Measurements from ENCODE around the gene BAZ2B.
"Not testable (repeated sequence)": the region's sequence is repeated elsewhere in the genome, so short reads cannot be mapped to it uniquely, and the experiment has no call there.

Gene BAZ2B

GRCh38 chr2:159439421-159439820 lies 176.9 kb downstream of the BAZ2B start:
- no peak for DNase-seq (ENCODE audit: low spot score in 2 of 2)
- ATAC-seq (replicated peaks; ENCODE audit: extremely low read depth, poor library complexity, severe bottlenecking): no peak
- Mint-ChIP-seq H3K9me3 (no peaks in the 10 kb centered on the region), H3K27ac (ENCODE audit: low read depth) (no peak overlapping the region), H3K36me3 (ENCODE audit: insufficient read depth) (peaks cover 34% of the 10 kb centered on the region), H3K27me3 (no peaks in the 10 kb centered on the region), H3K4me3 (no peak overlapping the region), H3K4me1 (no peaks in the 10 kb centered on the region)

GRCh38 chr2:159438720-159439353 lies 177.5 kb downstream of the BAZ2B start:
- no peak for ATAC-seq (replicated peaks; ENCODE audit: extremely low read depth, poor library complexity, severe bottlenecking)
- Mint-ChIP-seq H3K27ac (ENCODE audit: low read depth) (no peak overlapping the region), H3K4me1 (no peaks in the 10 kb centered on the region), H3K4me3 (no peak overlapping the region), H3K9me3 (no peaks in the 10 kb centered on the region), H3K36me3 (ENCODE audit: insufficient read depth) (peaks cover 29% of the 10 kb centered on the region), H3K27me3 (no peaks in the 10 kb centered on the region)
- no peak for DNase-seq (ENCODE audit: low spot score in 2 of 2)

DNA sequence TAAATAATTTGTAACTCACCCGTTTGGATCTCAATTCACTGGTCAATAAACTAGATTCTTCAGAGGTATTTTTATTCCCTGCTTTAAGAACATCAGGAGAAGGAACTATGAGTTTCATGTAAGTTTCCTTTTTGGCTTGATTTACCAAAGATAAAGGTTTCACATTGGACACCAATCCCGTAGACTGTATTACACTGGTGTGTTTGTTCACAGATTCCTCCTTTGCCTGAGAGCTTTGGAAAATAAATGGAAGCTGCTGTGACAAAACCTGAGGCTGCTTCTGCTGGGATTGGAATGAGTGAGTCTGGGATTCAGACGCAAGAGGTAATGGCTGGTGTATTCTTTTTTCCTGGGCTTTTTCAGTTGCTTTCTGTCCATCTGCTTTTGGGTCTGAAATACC lies 178.1 kb downstream of the BAZ2B start:
- Mint-ChIP-seq H3K4me1 (no peaks in the 10 kb centered on the region), H3K27me3 (no peaks in the 10 kb centered on the region), H3K9me3 (no peaks in the 10 kb centered on the region), H3K36me3 (ENCODE audit: insufficient read depth) (peaks cover 30% of the 10 kb centered on the region), H3K27ac (ENCODE audit: low read depth) (no peak overlapping the region), H3K4me3 (no peak overlapping the region)
- no peak for DNase-seq (ENCODE audit: low spot score in 2 of 2)
- no peak for ATAC-seq (replicated peaks; ENCODE audit: extremely low read depth, poor library complexity, severe bottlenecking)

DNA sequence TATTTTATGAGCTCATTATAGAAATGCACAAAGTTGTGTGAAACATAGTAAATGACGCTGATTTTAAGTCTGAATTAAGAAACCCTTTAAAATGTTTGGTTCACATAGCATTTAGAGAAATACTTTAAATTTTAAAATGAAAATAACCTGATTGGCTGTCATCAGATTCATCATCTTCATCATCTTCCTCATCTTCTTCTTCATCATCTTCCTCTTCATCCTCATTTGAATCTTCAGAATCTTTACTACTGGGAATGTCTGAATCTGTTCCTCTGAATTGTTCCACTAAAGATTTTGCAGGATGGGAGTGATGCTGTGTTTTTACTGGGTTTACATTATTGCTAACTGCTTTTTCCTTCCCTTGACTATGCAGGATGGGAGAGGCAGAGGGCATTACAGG lies 183.7 kb downstream of the BAZ2B start:
- Mint-ChIP-seq H3K27ac (ENCODE audit: low read depth) (no peak overlapping the region), H3K36me3 (ENCODE audit: insufficient read depth) (peaks cover 26% of the 10 kb centered on the region)
- no peak for ATAC-seq (replicated peaks; ENCODE audit: extremely low read depth, poor library complexity, severe bottlenecking)

DNA sequence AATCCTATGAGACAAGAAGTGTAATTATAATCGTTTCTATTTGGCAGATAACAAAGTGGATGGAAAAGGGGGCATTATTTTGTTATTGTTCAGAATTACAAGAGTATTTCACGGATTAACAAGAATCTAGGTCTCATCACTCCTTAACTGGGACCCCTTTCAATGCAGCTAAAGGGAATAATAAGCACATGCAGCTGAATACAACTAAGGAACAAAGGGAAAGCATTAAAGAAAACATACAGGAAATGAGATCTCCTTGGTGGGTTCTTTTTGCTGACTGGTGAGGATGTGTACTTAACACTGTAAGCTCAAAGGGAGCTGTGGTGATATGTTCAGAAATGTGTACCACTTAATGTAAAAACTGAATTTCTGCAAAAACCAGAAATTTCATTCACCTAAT lies 189.3 kb downstream of the BAZ2B start:
- Mint-ChIP-seq H3K9me3 (no peaks in the 10 kb centered on the region), H3K4me3 (no peak overlapping the region), H3K36me3 (ENCODE audit: insufficient read depth) (peaks cover 14% of the 10 kb centered on the region), H3K4me1 (peaks cover 6% of the 10 kb centered on the region), H3K27ac (ENCODE audit: low read depth) (no peak overlapping the region), H3K27me3 (no peaks in the 10 kb centered on the region)
- DNase-seq (ENCODE audit: low spot score in 2 of 2) (no peak), ATAC-seq (replicated peaks; ENCODE audit: extremely low read depth, poor library complexity, severe bottlenecking) (no peak)

More for the DNA sequence above, 183.7 kb downstream of the BAZ2B start:
- Mint-ChIP-seq H3K9me3 (no peaks in the 10 kb centered on the region), H3K4me3 (no peak overlapping the region), H3K4me1 (no peaks in the 10 kb centered on the region), H3K27me3 (no peaks in the 10 kb centered on the region)
- no peak for DNase-seq (ENCODE audit: low spot score in 2 of 2)

DNA sequence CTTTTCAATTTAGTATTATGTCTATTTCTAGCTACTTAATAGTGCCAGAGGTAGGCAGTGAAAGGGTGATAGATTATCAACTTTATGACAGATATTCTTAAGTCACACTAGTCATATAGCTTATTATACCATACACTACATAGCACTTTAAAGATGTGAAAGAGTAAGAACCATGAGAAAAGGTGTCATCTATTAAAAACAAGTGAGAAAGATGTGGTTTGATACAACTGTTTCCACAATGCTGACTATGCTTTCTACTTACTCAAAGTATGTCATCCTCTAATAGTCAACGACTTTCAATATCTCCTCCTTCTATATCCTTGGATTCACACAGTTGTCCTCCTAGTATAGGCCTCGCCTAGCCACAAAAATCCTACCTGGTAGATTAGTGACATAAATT lies 196.9 kb downstream of the BAZ2B start:
- no peak overlapping the region for H3K27ac Mint-ChIP-seq (ENCODE audit: low read depth)
- peak; percentile 36 for ATAC-seq (replicated peaks; ENCODE audit: extremely low read depth, poor library complexity, severe bottlenecking)
- H3K9me3 Mint-ChIP-seq: no peaks in the 10 kb centered on the region
- no peak overlapping the region for H3K4me3 Mint-ChIP-seq
- H3K4me1 Mint-ChIP-seq: peaks cover 15% of the 10 kb centered on the region
- DNase-seq (ENCODE audit: low spot score in 2 of 2): no peak
- peaks cover 4% of the 10 kb centered on the region for H3K36me3 Mint-ChIP-seq (ENCODE audit: insufficient read depth)
- H3K27me3 Mint-ChIP-seq: no peaks in the 10 kb centered on the region

DNA sequence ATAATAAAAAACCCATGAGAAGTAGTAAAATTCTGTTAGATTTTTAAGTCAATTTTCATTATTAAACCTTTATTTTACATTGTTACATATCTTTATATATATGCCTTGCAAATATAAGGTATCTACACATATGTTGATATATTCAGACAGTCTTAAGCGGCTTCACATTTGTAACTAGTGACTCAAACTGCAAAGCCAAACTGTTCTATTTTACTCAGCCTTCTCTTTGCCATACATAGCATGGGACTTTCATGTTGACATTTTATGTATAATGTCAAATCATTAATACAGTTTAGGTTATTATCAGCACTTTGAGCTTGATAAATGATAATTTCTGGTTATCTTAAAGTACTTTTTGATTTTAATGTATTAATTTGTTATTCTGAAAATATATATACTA lies 204.9 kb downstream of the BAZ2B start:
- Mint-ChIP-seq H3K4me3 (no peak overlapping the region), H3K9me3 (no peaks in the 10 kb centered on the region), H3K36me3 (ENCODE audit: insufficient read depth) (peaks cover 8% of the 10 kb centered on the region), H3K4me1 (no peaks in the 10 kb centered on the region), H3K27ac (ENCODE audit: low read depth) (no peak overlapping the region), H3K27me3 (no peaks in the 10 kb centered on the region)
- ATAC-seq (replicated peaks; ENCODE audit: extremely low read depth, poor library complexity, severe bottlenecking) (no peak), DNase-seq (ENCODE audit: low spot score in 2 of 2) (no peak)

DNA sequence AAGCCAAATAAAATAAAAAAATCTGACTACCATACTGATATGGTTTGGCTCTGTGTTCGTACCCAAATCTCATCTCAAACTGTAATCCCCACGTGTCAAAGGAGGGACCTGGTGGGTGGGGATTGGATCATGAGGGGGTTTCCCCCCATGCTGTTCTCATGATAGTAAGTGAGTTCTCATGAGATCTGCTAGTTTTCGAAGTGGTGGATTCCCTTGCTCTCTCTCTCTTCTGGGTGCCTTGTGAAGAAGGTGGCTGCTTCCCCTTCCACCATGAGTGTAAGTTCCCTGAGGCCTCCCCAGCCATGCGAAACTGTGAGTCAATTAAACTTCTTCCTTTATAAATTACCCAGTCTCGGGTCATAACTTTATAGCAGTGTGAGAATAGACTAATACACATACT lies 206.1 kb downstream of the BAZ2B start:
- no peak for ATAC-seq (replicated peaks; ENCODE audit: extremely low read depth, poor library complexity, severe bottlenecking)
- Mint-ChIP-seq H3K27me3 (no peaks in the 10 kb centered on the region), H3K9me3 (no peaks in the 10 kb centered on the region), H3K36me3 (ENCODE audit: insufficient read depth) (peaks cover 9% of the 10 kb centered on the region), H3K27ac (ENCODE audit: low read depth) (peak overlapping the region; percentile 16), H3K4me3 (no peak overlapping the region), H3K4me1 (no peaks in the 10 kb centered on the region)
- DNase-seq (ENCODE audit: low spot score in 2 of 2): no peak

- DNase-seq (ENCODE audit: low spot score in 2 of 2): no peak
- Mint-ChIP-seq H3K27ac (ENCODE audit: low read depth) (no peak overlapping the region), H3K36me3 (ENCODE audit: insufficient read depth) (peaks cover 10% of the 10 kb centered on the region), H3K4me3 (no peak overlapping the region), H3K9me3 (no peaks in the 10 kb centered on the region), H3K4me1 (no peaks in the 10 kb centered on the region), H3K27me3 (no peaks in the 10 kb centered on the region)
- no peak for ATAC-seq (replicated peaks; ENCODE audit: extremely low read depth, poor library complexity, severe bottlenecking)
These were observed 207.1 kb downstream of the BAZ2B start for GRCh38 chr2:159409116-159409800.

DNA sequence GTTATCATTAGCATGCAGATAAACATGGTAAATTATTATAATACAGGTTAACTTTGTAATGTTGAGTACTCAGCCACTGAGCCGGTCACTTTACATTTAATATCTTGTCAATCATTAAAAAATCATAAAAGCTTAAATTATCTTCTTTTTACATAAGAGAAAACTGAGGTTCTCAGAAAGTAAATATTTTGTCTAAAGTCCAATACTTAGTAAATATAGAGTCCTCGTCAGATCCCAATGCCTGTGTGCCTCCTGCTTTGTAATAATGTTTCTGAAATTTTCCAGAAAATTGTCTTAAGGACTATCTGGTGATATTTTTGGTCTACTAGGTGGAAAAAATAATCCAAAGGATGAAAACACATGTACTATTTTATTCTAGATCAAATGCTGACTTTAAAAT lies 213.6 kb downstream of the BAZ2B start:
- no peak overlapping the region for H3K27ac Mint-ChIP-seq (ENCODE audit: low read depth)
- H3K4me1 Mint-ChIP-seq: no peaks in the 10 kb centered on the region
- H3K27me3 Mint-ChIP-seq: no peaks in the 10 kb centered on the region
- no peak for DNase-seq (ENCODE audit: low spot score in 2 of 2)
- no peaks in the 10 kb centered on the region for H3K9me3 Mint-ChIP-seq
- H3K4me3 Mint-ChIP-seq: no peak overlapping the region
- no peak for ATAC-seq (replicated peaks; ENCODE audit: extremely low read depth, poor library complexity, severe bottlenecking)
- H3K36me3 Mint-ChIP-seq (ENCODE audit: insufficient read depth): peaks cover 15% of the 10 kb centered on the region

- not testable (repeated sequence) for DNase-seq (ENCODE audit: low spot score in 2 of 2); ATAC-seq (replicated peaks; ENCODE audit: extremely low read depth, poor library complexity, severe bottlenecking); H3K27ac Mint-ChIP-seq (ENCODE audit: low read depth); H3K27me3 Mint-ChIP-seq; H3K4me3 Mint-ChIP-seq; H3K4me1 Mint-ChIP-seq; H3K9me3 Mint-ChIP-seq
- H3K36me3 Mint-ChIP-seq (ENCODE audit: insufficient read depth): peaks cover 15% of the 10 kb centered on the region
These were observed 214.2 kb downstream of the BAZ2B start for GRCh38 chr2:159402160-159402559.

- H3K27ac Mint-ChIP-seq (ENCODE audit: low read depth): no peak overlapping the region
- peaks cover 15% of the 10 kb centered on the region for H3K36me3 Mint-ChIP-seq (ENCODE audit: insufficient read depth)
- no peak for DNase-seq (ENCODE audit: low spot score in 2 of 2)
- H3K4me3 Mint-ChIP-seq: no peak overlapping the region
- no peaks in the 10 kb centered on the region for H3K4me1 Mint-ChIP-seq
- ATAC-seq (replicated peaks; ENCODE audit: extremely low read depth, poor library complexity, severe bottlenecking): no peak
- H3K9me3 Mint-ChIP-seq: no peaks in the 10 kb centered on the region
- no peaks in the 10 kb centered on the region for H3K27me3 Mint-ChIP-seq
These were observed 216.5 kb downstream of the BAZ2B start for GRCh38 chr2:159399716-159400415.

DNA sequence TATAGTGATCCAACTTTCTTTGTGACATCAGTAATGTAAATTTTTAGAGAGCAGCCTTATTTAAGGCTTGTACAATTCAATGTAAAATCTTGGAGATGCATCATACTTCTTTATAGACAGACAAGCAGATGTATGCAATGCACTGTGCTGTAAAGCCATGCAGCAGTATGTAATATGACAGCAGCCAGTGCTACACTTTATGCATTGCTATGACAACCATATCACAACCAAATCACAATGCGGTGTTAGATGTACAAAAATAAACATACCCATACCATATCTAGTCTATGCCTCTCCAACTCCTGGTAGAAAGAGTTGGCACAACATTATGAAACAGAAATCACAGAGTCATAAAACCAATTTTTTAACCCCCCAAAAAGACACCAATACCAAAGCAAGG lies 219.5 kb downstream of the BAZ2B start:
- ATAC-seq (replicated peaks; ENCODE audit: extremely low read depth, poor library complexity, severe bottlenecking) (no peak), DNase-seq (ENCODE audit: low spot score in 2 of 2) (no peak)
- Mint-ChIP-seq H3K4me1 (no peaks in the 10 kb centered on the region), H3K27ac (ENCODE audit: low read depth) (no peak overlapping the region), H3K36me3 (ENCODE audit: insufficient read depth) (peaks cover 6% of the 10 kb centered on the region), H3K27me3 (no peaks in the 10 kb centered on the region), H3K9me3 (no peaks in the 10 kb centered on the region), H3K4me3 (no peak overlapping the region)
